HG02588 (cell line): ENCODE data around the gene RBKS.
"Not testable (repeated sequence)": the region's sequence is repeated elsewhere in the genome, so short reads cannot be mapped to it uniquely, and the experiment has no call there.

ENCODE experiments used
- ATAC-seq: cut with Tn5 transposase; IDR thresholded peaks from one replicate; pipeline ENCODE4 v1.9.1; 2021; ENCODE audit warnings: mild to moderate bottlenecking, moderate library complexity; ENCODE audit not compliant: unreplicated experiment

The RBKS gene

GRCh38 chr2:27875089-27875881 is 14.9 kb downstream of the RBKS start:
- no peak for ATAC-seq

- ATAC-seq, result no peak
Observed at GRCh38 chr2:27873091-27873490, 17.1 kb downstream of the RBKS start.

- ATAC-seq, result no peak
Observed at GRCh38 chr2:27871802-27872201, 18.4 kb downstream of the RBKS start.

DNA sequence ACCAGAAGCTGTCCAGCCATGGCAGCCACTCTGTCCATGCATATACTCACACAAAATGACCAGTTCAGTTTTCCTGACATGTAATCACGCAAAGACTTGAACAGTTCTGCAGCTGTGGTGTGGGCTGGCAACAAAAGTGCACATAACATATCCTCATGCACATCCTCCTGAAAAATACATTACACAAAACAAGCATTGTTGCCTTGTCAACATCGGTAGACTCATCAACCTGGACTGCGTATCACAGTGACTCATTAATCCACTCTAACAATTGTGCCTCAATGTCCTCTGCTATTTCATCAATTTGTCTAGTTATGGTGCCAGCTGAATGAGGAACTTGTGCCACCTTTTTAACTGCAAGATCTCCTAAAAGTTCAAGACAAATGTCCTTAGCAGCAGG is 19.5 kb downstream of the RBKS start:
- no peak for ATAC-seq

- no peak for ATAC-seq
Observed at GRCh38 chr2:27869763-27870162, 20.4 kb downstream of the RBKS start.

- no peak for ATAC-seq
Observed at GRCh38 chr2:27866237-27866636, 23.9 kb downstream of the RBKS start.

GRCh38 chr2:27863955-27864354 is 26.2 kb downstream of the RBKS start:
- not testable (repeated sequence) for ATAC-seq

- no peak for ATAC-seq
Observed at GRCh38 chr2:27863146-27863545, 27.0 kb downstream of the RBKS start.

DNA sequence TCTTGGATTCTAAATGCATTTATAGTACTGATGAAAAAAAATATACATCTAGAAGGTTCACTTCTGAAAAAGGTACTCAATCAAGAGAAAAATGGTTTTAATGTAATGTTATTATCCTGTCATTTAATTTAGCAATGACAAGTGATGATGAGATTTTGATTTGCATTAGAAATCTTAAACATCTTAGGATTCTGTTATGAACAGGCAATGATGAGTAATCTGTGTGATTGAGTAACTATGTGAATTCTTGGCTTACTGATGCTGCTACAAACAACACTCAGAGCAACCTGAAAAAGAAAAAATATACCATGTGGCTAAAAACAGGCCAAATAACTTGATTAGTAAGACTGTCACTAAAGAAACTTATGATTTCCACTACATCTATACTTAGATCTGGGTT is 30.1 kb downstream of the RBKS start:
- no peak for ATAC-seq

- ATAC-seq, result no peak
Observed at GRCh38 chr2:27857417-27858172, 32.6 kb downstream of the RBKS start.

DNA sequence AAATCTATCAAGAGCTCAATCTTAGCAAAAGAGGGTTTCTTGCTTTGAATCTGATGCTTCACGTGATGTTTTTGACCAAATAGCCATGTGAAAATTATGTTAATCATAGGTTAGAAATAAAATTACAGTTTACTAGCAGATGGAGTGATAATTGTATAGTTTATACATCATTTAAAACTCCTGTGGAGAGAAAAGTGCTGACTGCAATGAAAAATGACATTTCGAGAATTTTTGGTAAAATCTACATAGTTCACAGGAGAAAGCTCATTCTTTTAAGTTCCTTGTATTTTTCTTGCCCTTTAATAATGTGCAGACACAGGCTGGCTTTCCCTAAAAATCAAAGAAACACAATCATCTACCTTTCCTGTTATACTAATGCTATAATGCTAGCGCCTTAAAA is 33.2 kb downstream of the RBKS start:
- ATAC-seq, result no peak

GRCh38 chr2:27856386-27856785 is 33.8 kb downstream of the RBKS start:
- no peak for ATAC-seq

- no peak for ATAC-seq
Observed at GRCh38 chr2:27855476-27855875, 34.7 kb downstream of the RBKS start.

- ATAC-seq, result no peak
Observed at GRCh38 chr2:27854229-27854862, 35.8 kb downstream of the RBKS start.

DNA sequence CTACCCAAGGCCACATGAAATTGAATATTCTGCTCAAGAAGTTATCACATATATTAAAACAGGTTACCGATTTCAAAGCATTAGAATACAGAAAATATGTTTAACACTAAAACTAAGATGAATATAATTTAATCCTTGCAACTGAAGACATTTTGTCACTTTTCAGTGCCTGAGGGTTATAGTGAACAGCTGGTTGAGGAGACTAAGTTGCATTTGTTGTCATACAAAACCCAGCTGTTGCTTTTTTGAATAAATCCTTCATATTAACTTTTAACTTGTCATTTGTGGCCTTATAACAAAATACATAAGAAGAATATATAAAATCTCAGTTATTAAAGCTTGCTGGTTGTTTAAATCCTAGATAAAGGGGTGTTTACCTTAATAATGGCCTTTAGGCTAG is 37.5 kb downstream of the RBKS start:
- no peak for ATAC-seq

DNA sequence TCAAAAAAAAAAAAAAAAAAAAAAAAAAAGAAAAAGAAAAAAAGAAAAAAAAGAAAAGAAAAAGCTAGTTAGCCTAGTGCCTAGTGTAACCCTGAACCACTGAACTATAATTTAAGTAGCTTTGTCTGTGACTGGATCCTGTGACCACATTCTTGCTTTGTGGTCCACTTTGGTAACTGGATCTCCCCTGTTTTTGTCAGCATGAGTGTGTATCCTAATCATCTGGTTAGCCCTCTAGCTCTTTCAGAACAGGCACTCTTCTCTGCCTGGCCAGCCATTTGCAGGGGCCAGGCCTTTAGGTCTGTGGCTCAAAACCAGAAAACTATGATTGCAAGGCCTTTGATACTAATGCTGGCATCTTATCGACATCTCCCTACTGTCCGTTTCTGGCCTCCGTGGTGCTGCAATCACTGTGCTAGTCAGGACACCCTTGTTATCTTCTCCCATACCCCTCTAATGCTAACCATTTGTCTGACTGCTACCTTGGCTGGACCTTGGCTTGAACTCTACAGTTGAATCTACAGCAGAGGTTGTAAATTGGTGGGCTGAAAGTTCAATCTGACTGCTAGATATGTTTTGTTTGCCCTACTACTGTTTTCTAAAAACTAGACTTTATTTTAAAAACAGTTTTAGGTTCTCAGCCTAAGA is 40.5 kb downstream of the RBKS start:
- ATAC-seq, result no peak

DNA sequence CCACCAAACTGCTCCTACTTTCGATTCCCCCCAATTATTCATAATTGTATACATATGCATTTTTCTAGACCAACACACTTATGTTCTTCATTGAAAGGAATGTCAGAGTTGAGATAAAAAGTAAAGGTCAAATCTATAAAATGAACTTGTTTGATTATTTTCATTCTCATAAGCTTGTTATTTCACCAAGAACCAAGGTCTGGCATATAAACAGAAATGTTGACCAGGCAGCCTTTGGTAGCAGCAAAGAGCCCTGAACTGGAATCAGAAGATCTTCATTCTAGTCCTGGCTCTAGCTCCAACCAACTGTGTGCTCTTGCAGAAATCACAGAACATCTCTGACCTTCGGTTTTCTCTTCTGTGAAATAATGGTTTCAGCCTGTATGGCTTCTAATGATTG is 42.9 kb downstream of the RBKS start:
- no peak for ATAC-seq

DNA sequence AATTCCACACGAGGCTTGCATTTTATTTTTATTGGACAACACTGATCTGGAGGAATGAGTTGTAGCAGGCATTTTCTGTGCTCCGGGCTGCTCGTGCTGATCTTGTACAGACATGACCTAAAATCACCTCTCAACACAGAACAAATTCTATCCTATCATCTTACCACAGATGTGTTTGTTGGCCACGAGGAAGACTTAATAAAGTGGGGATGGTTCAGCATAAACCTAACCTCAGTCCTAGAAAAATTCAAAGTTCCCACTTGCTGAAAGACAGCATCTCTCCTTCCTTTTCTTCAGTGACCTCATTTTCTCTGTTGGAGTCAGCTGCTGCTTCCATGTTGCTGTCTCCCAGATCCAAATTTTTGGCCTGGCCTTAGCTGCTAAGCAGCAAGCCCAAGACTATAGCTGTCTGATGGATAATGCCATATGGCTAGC is 45.3 kb downstream of the RBKS start:
- no peak for ATAC-seq

DNA sequence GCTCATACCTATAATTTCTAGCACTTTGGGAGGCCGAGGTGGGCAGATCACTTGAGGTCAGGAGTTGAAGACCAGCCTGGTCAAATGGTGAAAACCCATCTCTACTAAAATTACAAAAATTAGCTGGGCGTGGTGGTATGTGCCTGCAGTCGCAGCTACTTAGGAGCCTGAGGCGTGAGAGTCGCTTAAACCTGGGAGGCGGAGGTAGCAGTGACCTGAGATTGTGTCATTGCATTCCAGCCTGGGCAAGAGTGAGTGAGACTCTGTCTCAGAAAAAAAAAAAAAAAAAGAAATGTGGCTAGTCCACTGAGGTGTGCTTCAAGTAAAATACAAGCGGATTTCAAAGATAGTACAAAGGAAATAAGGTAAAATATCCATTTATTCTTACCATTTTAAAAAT is 46.2 kb downstream of the RBKS start:
- no peak for ATAC-seq

DNA sequence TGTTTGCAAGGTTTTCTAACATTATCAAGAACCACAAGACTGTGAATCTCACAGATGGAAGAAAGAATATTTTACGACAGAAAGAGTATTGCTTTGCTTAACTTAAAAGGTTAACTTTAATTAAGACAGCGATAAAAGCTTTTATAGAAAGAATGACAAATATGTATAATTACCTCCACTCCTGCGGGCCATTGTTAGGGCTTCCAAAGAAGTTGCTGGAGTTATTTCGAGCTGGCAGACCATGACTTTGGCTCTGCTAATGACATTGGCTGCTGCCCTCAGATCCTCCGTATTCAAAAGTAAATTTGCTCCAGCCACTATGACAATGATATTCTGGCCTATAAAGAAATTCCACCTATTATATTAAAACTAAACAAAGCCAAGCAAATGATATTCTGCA is 47.3 kb downstream of the RBKS start:
- ATAC-seq, result no peak

DNA sequence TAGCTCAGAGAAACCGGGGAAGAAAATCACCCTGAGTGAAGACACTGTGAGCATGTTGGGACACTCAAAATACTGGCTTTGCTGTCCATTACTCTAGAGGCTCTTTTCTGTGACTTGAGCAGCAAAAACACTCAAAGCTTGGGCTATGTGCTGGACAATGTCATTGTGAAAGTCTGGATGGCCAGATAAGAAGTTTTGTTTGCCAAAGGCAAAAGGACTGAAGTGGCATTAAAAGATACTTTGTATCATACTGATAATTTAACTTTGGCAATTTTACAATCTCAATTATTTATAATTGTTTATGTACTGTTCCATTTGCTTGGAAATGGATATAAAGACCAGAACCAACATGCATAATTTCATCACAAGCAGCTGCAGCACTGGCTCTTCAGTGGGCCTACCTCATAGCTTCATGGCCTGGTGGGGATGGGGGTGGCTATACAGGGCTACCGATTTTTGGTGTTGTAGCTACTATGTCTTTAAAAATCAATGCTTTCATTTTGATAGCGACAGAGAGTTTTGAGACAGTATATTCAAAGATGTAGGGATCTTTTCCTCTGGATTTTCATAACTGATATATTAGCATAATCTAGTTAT is 51.1 kb downstream of the RBKS start:
- no peak for ATAC-seq
